T47D (cell line): ENCODE measurements around the gene TNRC6C.
A peak's percentile ranks its signal among the peaks of the same experiment; 100 is the strongest.

Experiments
- DNase-seq, 2 experiments: peaks; one replicate each; pipeline versions ENCODE4 v3.0.0 to v3.0.0-alpha.2; 2011 to 2012; ENCODE audit warnings: low read depth in 1 of 2, low spot score in 1 of 2
- JUND ChIP-seq: IDR thresholded peaks from 2 replicates; pipeline ENCODE4 v1.6.1; 2012; ENCODE audit warnings: low read depth
- in situ Hi-C: cut with HindIII; loops from 2 replicates; pipeline ENCODE4 v1.10.0; 2016; ENCODE audit warnings: low sequenced_read_pairs, low pct_unique_long_range_greater_than_20kb

The TNRC6C gene

DNA sequence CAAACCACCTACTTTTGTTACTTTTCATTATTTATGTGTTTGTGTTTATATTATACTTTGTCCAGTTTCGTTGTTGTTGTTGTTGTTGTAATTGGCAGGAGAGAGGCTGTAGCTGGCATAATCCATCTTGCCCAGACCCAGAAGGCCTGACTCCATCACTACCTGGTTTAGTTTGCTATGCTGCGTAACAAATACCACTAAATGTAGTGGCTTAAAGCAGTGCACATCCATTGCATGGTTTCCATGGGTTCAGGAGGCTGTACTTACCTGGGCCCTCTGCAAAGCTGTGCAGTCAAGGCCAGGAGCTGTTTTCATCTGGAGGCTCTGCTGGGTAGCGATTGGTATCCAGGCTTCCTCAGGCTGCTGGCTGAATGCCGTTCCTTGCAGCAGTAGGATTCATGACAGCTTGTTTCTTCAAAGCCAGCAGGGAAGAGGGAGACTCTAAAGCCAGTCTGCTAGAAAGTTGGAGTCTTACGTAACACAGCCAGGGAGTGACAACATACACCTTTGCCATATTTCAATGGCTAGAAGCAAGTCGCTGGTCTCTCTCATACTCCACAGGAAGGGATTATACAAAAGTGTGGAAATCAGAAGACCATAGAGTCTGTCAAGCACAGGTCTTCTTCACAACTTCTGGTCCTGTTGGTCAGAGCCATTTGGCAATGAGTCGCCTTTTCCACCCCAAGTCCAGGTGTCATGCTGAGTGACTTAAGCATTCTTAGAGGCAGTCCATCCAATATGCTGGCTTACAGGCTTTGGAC is 41.1 kb downstream of the TNRC6C start:
- no peak for TF ChIP-seq JUND
- DNase-seq, result no peak
- in situ Hi-C loops, result loop anchor here (25.0 kb wide), 1 partner anchor 462 kb away; no protein-coding TSS in a partner anchor

DNA sequence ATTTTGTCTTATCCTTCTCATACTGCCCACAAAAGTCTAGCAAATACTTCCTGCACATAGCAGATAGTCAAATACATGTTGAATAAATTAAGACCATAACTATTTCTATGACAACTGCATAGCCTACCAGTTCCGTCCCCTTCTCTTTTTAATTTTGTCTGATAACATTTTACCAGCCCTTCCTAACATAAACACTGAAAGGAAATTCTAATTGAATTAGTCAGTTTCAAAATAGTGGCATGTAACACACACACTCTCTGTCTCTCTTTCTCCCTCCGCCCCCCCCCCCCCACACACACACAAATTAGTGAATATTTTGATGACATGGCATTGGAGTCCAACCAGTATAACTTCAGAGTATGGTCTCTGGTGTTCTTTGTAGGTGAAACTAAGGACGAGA is 41.8 kb downstream of the TNRC6C start:
- TF ChIP-seq JUND, result no peak
- DNase-seq, result no peak
- in situ Hi-C loops, result loop anchor here (25.0 kb wide), 1 partner anchor 463 kb away; no protein-coding TSS in a partner anchor

GRCh38 chr17:78001182-78001581 is 42.7 kb downstream of the TNRC6C start:
- no peak for TF ChIP-seq JUND
- no peak for DNase-seq
- in situ Hi-C loops, result loop anchor here (25.0 kb wide), 1 partner anchor 464 kb away; no protein-coding TSS in a partner anchor

DNA sequence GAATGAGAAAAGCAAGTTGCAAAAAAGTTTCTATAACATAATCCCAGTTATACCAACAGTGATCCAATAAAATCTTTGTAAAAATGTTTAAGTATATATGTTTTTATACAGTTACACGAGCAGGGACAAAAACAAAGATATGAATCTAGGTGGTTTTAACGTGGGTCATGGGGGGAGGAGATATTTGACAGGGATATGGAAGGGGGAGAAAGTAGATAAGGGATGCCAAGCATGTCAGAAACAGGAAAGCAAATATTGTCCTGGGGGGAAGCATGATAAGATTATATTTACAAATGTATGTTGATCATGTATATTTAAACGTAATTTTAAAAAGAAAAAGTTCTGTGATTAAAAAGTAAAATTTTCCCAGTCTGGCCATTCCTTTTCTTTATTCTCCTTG is 43.1 kb downstream of the TNRC6C start:
- DNase-seq, result no peak
- in situ Hi-C loops, result loop anchor here (25.0 kb wide), 1 partner anchor 464 kb away; no protein-coding TSS in a partner anchor
- TF ChIP-seq JUND, result no peak

- no peak for TF ChIP-seq JUND
- in situ Hi-C loops, result loop anchor here (25.0 kb wide), 1 partner anchor 465 kb away; no protein-coding TSS in a partner anchor
- no peak for DNase-seq
Observed at GRCh38 chr17:78002166-78002565, 43.7 kb downstream of the TNRC6C start.

GRCh38 chr17:78005452-78006171 is 47.1 kb downstream of the TNRC6C start:
- DNase-seq, result no peak
- no peak for TF ChIP-seq JUND
- in situ Hi-C loops, result loop anchor here (25.0 kb wide), 1 partner anchor 468 kb away; no protein-coding TSS in a partner anchor

- DNase-seq, result no peak
- TF ChIP-seq JUND, result no peak
- in situ Hi-C loops, result loop anchor here (25.0 kb wide), 1 partner anchor 469 kb away; no protein-coding TSS in a partner anchor
Observed at GRCh38 chr17:78006338-78006737, 47.8 kb downstream of the TNRC6C start.

DNA sequence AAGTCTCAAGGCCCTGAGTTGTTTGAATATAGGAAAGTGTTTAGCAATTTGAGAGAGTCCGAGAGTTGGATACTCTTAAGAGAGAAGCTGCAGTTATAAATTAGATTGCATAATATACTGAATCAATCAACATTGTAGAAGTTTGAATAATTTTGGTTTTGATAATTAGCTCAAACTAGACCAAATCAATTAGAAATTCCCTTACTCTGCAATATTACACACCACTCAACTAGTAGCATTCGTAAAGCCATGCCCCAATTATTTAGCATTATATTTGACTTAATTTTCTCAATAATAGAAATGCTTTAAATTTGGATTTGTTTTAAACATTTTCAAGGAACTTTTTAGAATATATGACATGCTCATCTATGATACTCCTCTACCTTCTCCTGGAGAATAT is 49.1 kb downstream of the TNRC6C start:
- in situ Hi-C loops, result loop anchor here (25.0 kb wide), 1 partner anchor 470 kb away; no protein-coding TSS in a partner anchor

GRCh38 chr17:78010759-78011158 is 52.3 kb downstream of the TNRC6C start:
- no peak for DNase-seq
- in situ Hi-C loops, result loop anchor here (25.0 kb wide), 1 partner anchor 473 kb away; no protein-coding TSS in a partner anchor
- TF ChIP-seq JUND, result no peak

More for the DNA sequence above, 49.1 kb downstream of the TNRC6C start:
- TF ChIP-seq JUND, result no peak
- no peak for DNase-seq

DNA sequence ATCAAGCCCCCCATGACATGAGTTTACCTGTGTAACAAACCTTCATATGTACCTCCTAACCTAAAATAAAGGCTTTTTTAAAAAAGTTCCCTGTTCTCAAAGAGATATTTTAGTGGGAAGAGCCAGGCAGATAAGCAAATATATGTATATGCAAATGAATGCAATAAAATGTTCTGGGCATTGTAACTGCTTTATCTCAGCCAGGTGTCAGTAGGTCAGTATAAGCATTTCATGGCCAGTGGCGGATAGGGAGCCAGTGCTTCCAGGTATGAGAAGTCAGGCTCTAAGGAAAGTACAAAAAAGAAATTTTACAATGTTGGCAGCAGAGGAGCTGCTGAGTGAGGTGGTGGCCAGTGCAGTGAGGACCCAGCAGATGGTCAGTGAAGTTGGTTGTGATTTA is 53.9 kb downstream of the TNRC6C start:
- TF ChIP-seq JUND, result no peak

GRCh38 chr17:78013683-78014467 is 55.4 kb downstream of the TNRC6C start:
- DNase-seq, result peak; percentile 37 to 83
- no peak for TF ChIP-seq JUND
- in situ Hi-C loops, result loop anchor here (25.0 kb wide), 1 partner anchor 477 kb away; no protein-coding TSS in a partner anchor

More for the DNA sequence above, 53.9 kb downstream of the TNRC6C start:
- DNase-seq, result no peak
- in situ Hi-C loops, result loop anchor here (25.0 kb wide), 1 partner anchor 475 kb away; no protein-coding TSS in a partner anchor

DNA sequence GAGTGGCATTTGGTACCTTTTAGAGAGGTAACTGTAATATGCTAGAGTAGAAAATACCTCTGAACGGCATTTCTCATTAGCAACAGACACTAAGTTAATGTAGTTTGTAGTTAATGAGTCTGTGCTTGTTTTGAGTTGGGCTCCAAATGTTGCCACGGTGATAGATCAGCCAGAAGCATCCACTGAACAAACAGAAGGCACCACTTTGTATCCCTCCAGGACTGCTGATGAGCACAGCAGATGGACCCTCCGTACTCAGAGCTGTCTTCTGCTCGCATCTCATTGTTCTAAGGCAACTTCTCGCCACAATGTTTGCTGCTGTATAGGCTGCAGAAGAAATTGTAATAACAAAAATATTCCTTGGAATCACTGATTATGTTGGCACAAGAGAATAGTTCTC is 56.1 kb downstream of the TNRC6C start:
- in situ Hi-C loops, result loop anchor here (25.0 kb wide), 1 partner anchor 477 kb away; no protein-coding TSS in a partner anchor
- TF ChIP-seq JUND, result no peak
- DNase-seq, result no peak
